Tibial nerve (tissue), 3 donors: ENCODE results near the gene EEF2.

Experiments used
- CTCF ChIP-seq, 5 experiments: fragments of 200-600 bp in 3 of 5; fragments of 450-650 bp in 2 of 5; sonication (generic) in 3 of 5; IDR thresholded peaks; one replicate each; pipeline ENCODE4 v1.5.1; 2016 to 2019; ENCODE audit warnings: antibody characterized with exemption in 5 of 5, mild to moderate bottlenecking in 3 of 5, moderate library complexity in 2 of 5
- POLR2A ChIP-seq, 2 donors: fragments of 450-650 bp; IDR thresholded peaks; one replicate each; pipeline ENCODE4 v1.6.1; 2017; ENCODE audit warnings: antibody characterized with exemption in 2 of 2, mild to moderate bottlenecking in 2 of 2, moderate library complexity in 2 of 2

GRCh38 chr19:3942790-3943409, 42.4 kb downstream of the EEF2 start:
- TF ChIP-seq POLR2A (IDR thresholded peaks at IDR 0.05) = no peak
- TF ChIP-seq CTCF (IDR thresholded peaks at IDR 0.05) = no peak
